Left lung (tissue), 10 donors: ENCODE measurements around the gene AGXT. TPM values are rescaled to one million over a fixed set of nuclear protein-coding genes. Genes with fewer than 3 reads are reported as not detected.

Experiments used
- ATAC-seq: fragments of 200-7000 bp; cut with Tn5 transposase; one replicate; pipeline ENCODE4 v1.9.1; 2020; ENCODE audit warnings: moderate library complexity
- DNase-seq, 4 donors: peaks; one replicate each; pipeline ENCODE4 v3.0.0-alpha.2; 2013 to 2020
- H3K27ac ChIP-seq, 2 donors: fragments of 200-600 bp; sonication (generic) in 1 of 2; one replicate each; pipeline versions ENCODE4 v1.5.0 to v1.8.0; 2020 to 2021
- H3K27me3 ChIP-seq, 2 donors: fragments of 200-600 bp; sonication (generic) in 1 of 2; one replicate each; pipeline versions ENCODE4 v1.5.0 to v1.8.0; 2020 to 2021
- H3K36me3 ChIP-seq, 2 donors: fragments of 200-600 bp; sonication (generic) in 1 of 2; one replicate each; pipeline versions ENCODE4 v1.5.0 to v1.8.0; 2020 to 2021
- H3K4me1 ChIP-seq, 2 donors: fragments of 200-600 bp; one replicate each; pipeline ENCODE4 v1.8.0; 2021
- H3K4me3 ChIP-seq, 2 donors: fragments of 200-600 bp; sonication (generic) in 1 of 2; one replicate each; pipeline versions ENCODE4 v1.5.0 to v1.8.0; 2020 to 2021; ENCODE audit warnings: mild to moderate bottlenecking in 1 of 2
- H3K9me3 ChIP-seq, 2 donors: fragments of 200-600 bp; sonication (generic) in 1 of 2; one replicate each; pipeline versions ENCODE4 v1.5.0 to v1.8.0; 2020 to 2021
- CTCF ChIP-seq, 2 donors: fragments of 200-600 bp; sonication (generic) in 1 of 2; IDR thresholded peaks; one replicate each; pipeline versions ENCODE4 v1.5.0 to v1.8.0; 2021; ENCODE audit warnings: antibody characterized with exemption in 2 of 2
- intact Hi-C, 2 donors: fragments of 100-400 bp; cut with DNase I; formaldehyde crosslinking; loops; one replicate each; pipeline versions ENCODE4 v1.11.2 to v1.14.2; 2022
- polyA plus RNA-seq, 6 donors: library from polyadenylated mRNA; unstranded; fragments of 120-200 nt; gene quantifications; one replicate each; pipeline ENCODE4 v1.2.1, GENCODE V29; 2013; ENCODE audit not compliant: insufficient read length in 6 of 6
- total RNA-seq, 2 donors: library from RNA; stranded (reverse); fragmentation: NEBNext Ultra II Directional; extraction: Animal tissue kit (Norgen Biotek cat#: 25700); gene quantifications; one replicate each; pipeline ENCODE4 v1.2.1, GENCODE V29; 2021
- donor health status: DM: no; HTN: yes; CAD: no.
- donor health status: DM: no; HTN: no; CAD: no.

Gene AGXT
- total and polyA plus RNA-seq, 8 donors: 0.11 to 0.17 (median 0.12) TPM; not detected in 4

GRCh38 chr2:240921311-240921994 is 52.8 kb downstream of the AGXT start:
- H3K27me3 ChIP-seq: peaks cover 0 to 9% of the 10 kb centered on the region in 2 donors
- peak overlapping the region; percentile 33 to 63 for H3K27ac ChIP-seq
- no peak for TF ChIP-seq CTCF (IDR thresholded peaks at IDR 0.05)
- peak in 3 of 4 donors; percentile 24 to 76 (median 71) for DNase-seq
- H3K9me3 ChIP-seq: no peaks in the 10 kb centered on the region
- ATAC-seq: peak; percentile 58
- H3K4me1 ChIP-seq: peaks cover 0 to 10% of the 10 kb centered on the region in 2 donors
- intact Hi-C loops: no loop called here
- no peaks in the 10 kb centered on the region for H3K36me3 ChIP-seq
- H3K4me3 ChIP-seq: no peak overlapping the region

GRCh38 chr2:240921995-240922244 is 53.3 kb downstream of the AGXT start:
- intact Hi-C loops: no loop called here
- DNase-seq (no peak), ATAC-seq (no peak)

GRCh38 chr2:240922245-240922981 is 53.8 kb downstream of the AGXT start:
- H3K4me1 ChIP-seq: peaks cover 0 to 3% of the 10 kb centered on the region in 2 donors
- ATAC-seq: no peak
- H3K27ac ChIP-seq: no peak overlapping the region
- no peaks in the 10 kb centered on the region for H3K36me3 ChIP-seq
- TF ChIP-seq CTCF (IDR thresholded peaks at IDR 0.05): no peak
- intact Hi-C loops: no loop called here
- H3K27me3 ChIP-seq: no peaks in the 10 kb centered on the region
- peak in 2 of 4 donors; percentile 30 to 61 for DNase-seq
- H3K9me3 ChIP-seq: no peaks in the 10 kb centered on the region
- no peak overlapping the region for H3K4me3 ChIP-seq

More at GRCh38 chr2:240921995-240922244, 53.3 kb downstream of the AGXT start:
- Histone ChIP-seq H3K27me3 (peaks cover 0 to 5% of the 10 kb centered on the region in 2 donors), H3K9me3 (no peaks in the 10 kb centered on the region), H3K4me3 (no peak overlapping the region), H3K36me3 (no peaks in the 10 kb centered on the region), H3K27ac (peak overlapping the region in 1 of 2 donors; percentile 63), H3K4me1 (peaks cover 0 to 7% of the 10 kb centered on the region in 2 donors)
- TF ChIP-seq CTCF (IDR thresholded peaks at IDR 0.05): no peak

GRCh38 chr2:240922982-240923537 is 54.4 kb downstream of the AGXT start:
- intact Hi-C loops: no loop called here
- ATAC-seq: no peak

More at GRCh38 chr2:240922982-240923537, 54.4 kb downstream of the AGXT start:
- no peaks in the 10 kb centered on the region for H3K36me3 ChIP-seq
- peaks cover 0 to 3% of the 10 kb centered on the region in 2 donors for H3K4me1 ChIP-seq
- TF ChIP-seq CTCF (IDR thresholded peaks at IDR 0.05): no peak
- DNase-seq: peak in 2 of 4 donors; percentile 31 to 32
- no peak overlapping the region for H3K27ac ChIP-seq
- H3K9me3 ChIP-seq: no peaks in the 10 kb centered on the region
- no peaks in the 10 kb centered on the region for H3K27me3 ChIP-seq
- H3K4me3 ChIP-seq: no peak overlapping the region
